Endodermal cell (in vitro differentiated cells): ENCODE measurements around the gene ABLIM3. TPM values are rescaled to one million over a fixed set of nuclear protein-coding genes. Genes with fewer than 3 reads are reported as not detected.
A peak's percentile ranks its signal among the peaks of the same experiment; 100 is the strongest.

ENCODE experiments used
- DNase-seq: peaks from one replicate; pipeline ENCODE4 v3.0.0-alpha.2; 2017
- H3K27ac ChIP-seq: 2 replicates; pipeline ENCODE4 v1.5.1; 2013; ENCODE audit warnings: mild to moderate bottlenecking, low read depth, low read length, moderate library complexity
- H3K27me3 ChIP-seq: 2 replicates; pipeline ENCODE4 v1.6.1; 2013; ENCODE audit warnings: mild to moderate bottlenecking, low read length, moderate library complexity; ENCODE audit not compliant: insufficient read depth, control insufficient read depth, poor library complexity, severe bottlenecking
- H3K36me3 ChIP-seq: 2 replicates; pipeline ENCODE4 v1.7.0; 2013; ENCODE audit warnings: mild to moderate bottlenecking, low read length, moderate library complexity; ENCODE audit not compliant: control insufficient read depth, insufficient read depth
- H3K4me1 ChIP-seq: one replicate; pipeline ENCODE4 v1.7.0; 2013; ENCODE audit warnings: low read length; ENCODE audit not compliant: control insufficient read depth, insufficient read depth
- H3K4me3 ChIP-seq: 2 replicates; pipeline ENCODE4 v1.5.1; 2013; ENCODE audit warnings: mild to moderate bottlenecking, low read length, moderate library complexity
- H3K9ac ChIP-seq: 2 replicates; pipeline ENCODE4 v1.6.1; 2013; ENCODE audit warnings: mild to moderate bottlenecking, low read length, moderate library complexity; ENCODE audit not compliant: poor library complexity, severe bottlenecking; ENCODE audit errors: extremely low read depth
- H3K9me3 ChIP-seq: 2 replicates; pipeline ENCODE4 v1.6.1; 2013; ENCODE audit warnings: mild to moderate bottlenecking, low read length, moderate library complexity; ENCODE audit not compliant: control insufficient read depth
- H3K27ac Mint-ChIP-seq: 2 replicates; pipeline ENCODE4 v1.8.0; 2020; ENCODE audit warnings: mixed read lengths
- H3K27me3 Mint-ChIP-seq: 2 replicates; pipeline ENCODE4 v1.8.0; 2021; ENCODE audit warnings: mild to moderate bottlenecking, mixed read lengths; ENCODE audit not compliant: insufficient read depth
- H3K36me3 Mint-ChIP-seq: 2 replicates; pipeline ENCODE4 v1.8.0; 2020; ENCODE audit warnings: low read depth, mixed read lengths
- H3K4me1 Mint-ChIP-seq: 2 replicates; pipeline ENCODE4 v1.8.0; 2020; ENCODE audit warnings: mixed read lengths
- H3K4me3 Mint-ChIP-seq: 2 replicates; pipeline ENCODE4 v1.8.0; 2020; ENCODE audit warnings: mild to moderate bottlenecking, moderate library complexity, mixed read lengths
- H3K9me3 Mint-ChIP-seq: 2 replicates; pipeline ENCODE4 v1.8.0; 2020; ENCODE audit warnings: mild to moderate bottlenecking, mixed read lengths
- CTCF ChIP-seq: fragments of 200-600 bp; sonication (generic); conservative IDR thresholded peaks from 2 replicates; pipeline ENCODE4 v1.5.0; 2021; ENCODE audit warnings: antibody characterized with exemption, mild to moderate bottlenecking
- WGBS, 2 experiments: methylation state at CpG; one replicate each; pipeline versions ENCODE4 v1.1.5 to v1.1.7; 2013; ENCODE audit warnings: missing lambda C conversion rate in 2 of 2, mixed read lengths in 1 of 2; ENCODE audit not compliant: insufficient coverage in 1 of 2, insufficient read length in 1 of 2; 5-methylcytosine and 5-hydroxymethylcytosine counted together
- total RNA-seq, 2 donors: library from RNA; stranded (reverse); fragmentation: NEBNext Ultra II Directional in 1 of 2; extraction: Animal tissue kit (Norgen Biotek cat#: 25700) in 1 of 2; gene quantifications; 2 replicates in 1 of 2; 3 replicates in 1 of 2; pipeline ENCODE4 v1.2.1, GENCODE V29; 2021

ABLIM3 gene
- total RNA-seq, 2 donors from 2014 or later = 0.24 to 0.66 TPM

GRCh38 chr5:149149942-149150341 lies 8.6 kb downstream of the ABLIM3 start:
- peaks cover 5% of the 10 kb centered on the region for H3K27me3 Mint-ChIP-seq
- no peak overlapping the region for H3K27ac Mint-ChIP-seq
- Histone ChIP-seq H3K4me3 (no peak overlapping the region), H3K36me3 (no peaks in the 10 kb centered on the region), H3K27ac (no peak overlapping the region), H3K27me3 (no peaks in the 10 kb centered on the region), H3K9ac (no peak overlapping the region), H3K4me1 (no peaks in the 10 kb centered on the region), H3K9me3 (peaks cover 5% of the 10 kb centered on the region)
- no peak for TF ChIP-seq CTCF
- 82 to 100% methylated on average over 2 to 3 of the region's 3 CpGs for WGBS, 2 experiments
- peak; percentile 55 for DNase-seq
- no peaks in the 10 kb centered on the region for H3K9me3 Mint-ChIP-seq
- peaks cover 12% of the 10 kb centered on the region for H3K4me1 Mint-ChIP-seq
- H3K36me3 Mint-ChIP-seq = no peaks in the 10 kb centered on the region
- no peak overlapping the region for H3K4me3 Mint-ChIP-seq

- Histone ChIP-seq H3K4me1 (no peaks in the 10 kb centered on the region), H3K9me3 (peaks cover 5% of the 10 kb centered on the region), H3K27ac (no peak overlapping the region), H3K36me3 (no peaks in the 10 kb centered on the region), H3K27me3 (no peaks in the 10 kb centered on the region), H3K4me3 (no peak overlapping the region), H3K9ac (no peak overlapping the region)
- TF ChIP-seq CTCF = no peak
- WGBS, 2 experiments = 90 to 91% methylated on average over 4 to 5 of the region's 5 CpGs
- no peak overlapping the region for H3K4me3 Mint-ChIP-seq
- H3K27ac Mint-ChIP-seq = no peak overlapping the region
- DNase-seq = no peak
- H3K27me3 Mint-ChIP-seq = peaks cover 3% of the 10 kb centered on the region
- no peaks in the 10 kb centered on the region for H3K9me3 Mint-ChIP-seq
- H3K4me1 Mint-ChIP-seq = peaks cover 12% of the 10 kb centered on the region
- H3K36me3 Mint-ChIP-seq = no peaks in the 10 kb centered on the region
These were observed 9.2 kb downstream of the ABLIM3 start for GRCh38 chr5:149150457-149150856.

GRCh38 chr5:149151717-149152116 lies 10.4 kb downstream of the ABLIM3 start:
- peaks cover 12% of the 10 kb centered on the region for H3K4me1 Mint-ChIP-seq
- H3K27ac ChIP-seq = no peak overlapping the region
- TF ChIP-seq CTCF = peak; percentile 79

More at GRCh38 chr5:149151717-149152116, 10.4 kb downstream of the ABLIM3 start:
- no peak overlapping the region for H3K27ac Mint-ChIP-seq
- H3K4me1 ChIP-seq = no peaks in the 10 kb centered on the region
- H3K9me3 ChIP-seq = no peaks in the 10 kb centered on the region
- no peak overlapping the region for H3K9ac ChIP-seq
- no peaks in the 10 kb centered on the region for H3K9me3 Mint-ChIP-seq
- no peaks in the 10 kb centered on the region for H3K36me3 Mint-ChIP-seq
- peak; percentile 53 for DNase-seq
- no peaks in the 10 kb centered on the region for H3K27me3 ChIP-seq
- 89 to 90% methylated on average over 2 to 3 of the region's 3 CpGs for WGBS, 2 experiments
- no peak overlapping the region for H3K4me3 ChIP-seq
- H3K4me3 Mint-ChIP-seq = no peak overlapping the region
- no peaks in the 10 kb centered on the region for H3K36me3 ChIP-seq
- H3K27me3 Mint-ChIP-seq = peaks cover 2% of the 10 kb centered on the region
